ENCODE measurements around the gene ITPK1. TPM values are rescaled to one million over a fixed set of nuclear protein-coding genes. Genes with fewer than 3 reads are reported as not detected.

The ITPK1 gene
- total RNA-seq, 1 donor from 2014 or later = 32.8 TPM

DNA sequence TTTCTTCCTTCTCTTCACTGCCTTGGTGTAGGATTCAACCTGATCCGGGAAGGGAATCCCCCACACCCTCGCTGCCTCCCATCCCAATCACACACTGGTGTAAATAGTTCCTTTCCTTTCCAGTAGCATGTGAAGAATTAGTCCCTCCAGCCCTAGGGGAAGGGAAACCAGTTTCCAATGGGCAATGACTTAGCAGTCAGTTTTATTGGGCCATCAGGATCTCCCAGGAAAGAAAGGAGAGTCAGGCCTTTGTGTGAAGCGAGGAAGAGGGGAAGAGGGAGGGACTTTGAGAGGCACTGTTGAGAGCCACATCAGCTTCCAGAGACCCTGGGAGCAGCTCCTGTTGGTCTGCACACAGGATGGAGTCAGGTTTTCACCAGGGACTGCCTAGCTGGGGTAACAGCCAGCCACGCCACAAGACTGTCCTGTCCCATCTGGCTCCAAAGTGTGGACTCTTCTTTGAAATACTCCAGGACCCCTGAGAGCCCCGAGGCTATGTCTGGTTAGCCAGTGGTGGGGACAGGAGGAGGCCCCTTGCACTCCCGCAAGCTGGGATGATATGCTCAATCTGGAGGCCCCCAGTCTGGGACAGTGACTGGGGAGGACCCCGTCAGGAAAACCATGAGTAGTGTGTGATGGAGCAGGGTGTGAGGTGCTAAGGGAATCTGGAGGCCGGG is 41.1 kb upstream of the ITPK1 start:
- TF ChIP-seq, protein P1, sequence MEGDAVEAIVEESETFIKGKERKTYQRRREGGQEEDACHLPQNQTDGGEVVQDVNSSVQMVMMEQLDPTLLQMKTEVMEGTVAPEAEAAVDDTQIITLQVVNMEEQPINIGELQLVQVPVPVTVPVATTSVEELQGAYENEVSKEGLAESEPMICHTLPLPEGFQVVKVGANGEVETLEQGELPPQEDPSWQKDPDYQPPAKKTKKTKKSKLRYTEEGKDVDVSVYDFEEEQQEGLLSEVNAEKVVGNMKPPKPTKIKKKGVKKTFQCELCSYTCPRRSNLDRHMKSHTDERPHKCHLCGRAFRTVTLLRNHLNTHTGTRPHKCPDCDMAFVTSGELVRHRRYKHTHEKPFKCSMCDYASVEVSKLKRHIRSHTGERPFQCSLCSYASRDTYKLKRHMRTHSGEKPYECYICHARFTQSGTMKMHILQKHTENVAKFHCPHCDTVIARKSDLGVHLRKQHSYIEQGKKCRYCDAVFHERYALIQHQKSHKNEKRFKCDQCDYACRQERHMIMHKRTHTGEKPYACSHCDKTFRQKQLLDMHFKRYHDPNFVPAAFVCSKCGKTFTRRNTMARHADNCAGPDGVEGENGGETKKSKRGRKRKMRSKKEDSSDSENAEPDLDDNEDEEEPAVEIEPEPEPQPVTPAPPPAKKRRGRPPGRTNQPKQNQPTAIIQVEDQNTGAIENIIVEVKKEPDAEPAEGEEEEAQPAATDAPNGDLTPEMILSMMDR (IDR thresholded peaks at IDR 0.05) = no peak
- Mint-ChIP-seq H3K4me3 (ENCODE audit: unreplicated experiment) (no peak overlapping the region), H3K36me3 (ENCODE audit: unreplicated experiment) (no peaks in the 10 kb centered on the region), H3K4me1 (ENCODE audit: unreplicated experiment) (no peaks in the 10 kb centered on the region), H3K27ac (ENCODE audit: unreplicated experiment) (no peak overlapping the region), H3K27me3 (ENCODE audit: unreplicated experiment) (peaks cover 19% of the 10 kb centered on the region), H3K9me3 (ENCODE audit: unreplicated experiment) (no peaks in the 10 kb centered on the region)
- DNase-seq (ENCODE audit: extremely low spot score, unreplicated experiment) = no peak

DNA sequence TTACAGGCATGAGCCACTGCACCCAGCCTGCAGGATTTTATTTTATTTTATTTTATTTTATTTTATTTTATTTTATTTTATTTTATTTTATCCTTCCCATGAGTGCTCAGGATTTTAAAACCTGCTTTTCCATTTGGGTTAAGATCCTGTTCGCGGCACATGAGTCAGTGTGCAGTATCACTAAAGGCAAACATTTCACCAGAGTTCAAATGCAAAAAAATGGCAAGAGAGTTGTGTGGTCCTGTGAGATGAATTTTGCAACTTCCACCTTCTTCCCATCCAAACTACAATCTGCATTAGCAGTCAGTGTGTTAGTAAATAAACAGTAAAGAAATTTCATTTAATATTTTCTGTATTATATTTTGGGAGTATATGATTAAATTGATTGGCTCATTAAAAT is 39.9 kb upstream of the ITPK1 start:
- Mint-ChIP-seq H3K27me3 (ENCODE audit: unreplicated experiment) (peaks cover 29% of the 10 kb centered on the region), H3K36me3 (ENCODE audit: unreplicated experiment) (no peaks in the 10 kb centered on the region), H3K4me3 (ENCODE audit: unreplicated experiment) (no peak overlapping the region), H3K4me1 (ENCODE audit: unreplicated experiment) (no peaks in the 10 kb centered on the region), H3K9me3 (ENCODE audit: unreplicated experiment) (no peaks in the 10 kb centered on the region), H3K27ac (ENCODE audit: unreplicated experiment) (no peak overlapping the region)
- TF ChIP-seq, protein P1 (IDR thresholded peaks at IDR 0.05) = no peak
- DNase-seq (ENCODE audit: extremely low spot score, unreplicated experiment) = no peak

GRCh38 chr14:93153121-93153520 is 37.4 kb upstream of the ITPK1 start:
- Mint-ChIP-seq H3K27me3 (ENCODE audit: unreplicated experiment) (peaks cover 45% of the 10 kb centered on the region), H3K9me3 (ENCODE audit: unreplicated experiment) (no peaks in the 10 kb centered on the region), H3K4me1 (ENCODE audit: unreplicated experiment) (no peaks in the 10 kb centered on the region), H3K36me3 (ENCODE audit: unreplicated experiment) (no peaks in the 10 kb centered on the region), H3K27ac (ENCODE audit: unreplicated experiment) (no peak overlapping the region), H3K4me3 (ENCODE audit: unreplicated experiment) (no peak overlapping the region)
- DNase-seq (ENCODE audit: extremely low spot score, unreplicated experiment) = no peak
- TF ChIP-seq, protein P1 (IDR thresholded peaks at IDR 0.05) = no peak

- TF ChIP-seq, protein P1 (IDR thresholded peaks at IDR 0.05) = no peak
- no peak overlapping the region for H3K4me3 Mint-ChIP-seq (ENCODE audit: unreplicated experiment)
- no peaks in the 10 kb centered on the region for H3K36me3 Mint-ChIP-seq (ENCODE audit: unreplicated experiment)
- no peak for DNase-seq (ENCODE audit: extremely low spot score, unreplicated experiment)
- no peak overlapping the region for H3K27ac Mint-ChIP-seq (ENCODE audit: unreplicated experiment)
- no peaks in the 10 kb centered on the region for H3K4me1 Mint-ChIP-seq (ENCODE audit: unreplicated experiment)
- no peaks in the 10 kb centered on the region for H3K9me3 Mint-ChIP-seq (ENCODE audit: unreplicated experiment)
- H3K27me3 Mint-ChIP-seq (ENCODE audit: unreplicated experiment) = peaks cover 51% of the 10 kb centered on the region
Observed at GRCh38 chr14:93150227-93151208, 34.8 kb upstream of the ITPK1 start.

GRCh38 chr14:93148979-93149378 is 33.3 kb upstream of the ITPK1 start:
- DNase-seq (ENCODE audit: extremely low spot score, unreplicated experiment) = no peak
- no peaks in the 10 kb centered on the region for H3K4me1 Mint-ChIP-seq (ENCODE audit: unreplicated experiment)
- H3K9me3 Mint-ChIP-seq (ENCODE audit: unreplicated experiment) = no peaks in the 10 kb centered on the region
- H3K27me3 Mint-ChIP-seq (ENCODE audit: unreplicated experiment) = peaks cover 51% of the 10 kb centered on the region
- no peaks in the 10 kb centered on the region for H3K36me3 Mint-ChIP-seq (ENCODE audit: unreplicated experiment)
- H3K27ac Mint-ChIP-seq (ENCODE audit: unreplicated experiment) = no peak overlapping the region
- TF ChIP-seq, protein P1 (IDR thresholded peaks at IDR 0.05) = no peak
- no peak overlapping the region for H3K4me3 Mint-ChIP-seq (ENCODE audit: unreplicated experiment)
